ENCODE results near the gene TENT5C.
"Not testable (repeated sequence)": the region's sequence is repeated elsewhere in the genome, so short reads cannot be mapped to it uniquely, and the experiment has no call there.

The TENT5C gene

DNA sequence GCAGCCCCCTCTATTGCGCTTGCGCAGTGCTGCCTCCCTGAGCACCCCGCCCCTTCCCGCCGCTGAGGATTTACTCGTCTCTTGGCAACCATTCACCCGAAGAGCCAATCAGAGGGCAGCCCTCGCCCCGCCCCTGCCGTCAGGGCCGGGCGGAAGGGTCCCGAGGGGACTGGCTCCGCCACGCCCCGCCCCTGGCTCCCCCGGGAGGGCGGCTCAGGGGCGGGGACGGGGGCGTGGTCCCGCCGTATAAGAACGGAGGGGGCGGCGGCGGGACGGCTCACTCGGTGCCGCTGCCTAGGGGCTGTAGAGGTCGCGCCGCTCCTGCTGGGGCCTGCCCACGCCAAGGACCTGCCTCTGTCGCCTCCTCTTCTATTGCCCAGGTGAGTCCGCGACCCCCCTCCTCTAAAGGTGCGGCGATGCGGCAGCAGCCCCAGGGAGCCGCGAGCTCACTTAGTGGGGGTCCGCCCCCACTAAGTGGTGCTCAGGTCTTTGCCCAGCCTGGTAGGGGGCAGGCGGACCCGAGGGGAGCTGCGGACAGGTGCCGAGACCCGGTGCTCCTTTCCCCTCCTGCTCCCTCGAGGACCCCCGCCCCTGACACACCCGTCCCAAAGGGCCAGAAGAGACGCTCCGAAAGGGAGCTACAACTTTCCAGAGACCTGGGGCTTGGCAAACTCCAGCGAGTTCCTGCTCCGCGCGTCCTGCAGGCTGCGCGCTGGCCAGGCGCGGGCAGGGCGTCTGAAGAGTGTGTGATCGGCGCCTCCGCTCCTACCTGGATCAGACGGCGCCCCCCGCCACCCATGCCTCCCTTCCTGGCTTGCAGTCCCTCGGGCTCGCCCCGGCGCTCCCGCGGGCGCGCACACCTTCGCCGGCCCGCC, at the start of gene TENT5C:
TSS of gene TENT5C (plus strand) at position 275 of the 875 bp plus-strand sequence. CDS start 16,821 bp downstream, outside the sequence.
- peak; percentile 94 for ATAC-seq

DNA sequence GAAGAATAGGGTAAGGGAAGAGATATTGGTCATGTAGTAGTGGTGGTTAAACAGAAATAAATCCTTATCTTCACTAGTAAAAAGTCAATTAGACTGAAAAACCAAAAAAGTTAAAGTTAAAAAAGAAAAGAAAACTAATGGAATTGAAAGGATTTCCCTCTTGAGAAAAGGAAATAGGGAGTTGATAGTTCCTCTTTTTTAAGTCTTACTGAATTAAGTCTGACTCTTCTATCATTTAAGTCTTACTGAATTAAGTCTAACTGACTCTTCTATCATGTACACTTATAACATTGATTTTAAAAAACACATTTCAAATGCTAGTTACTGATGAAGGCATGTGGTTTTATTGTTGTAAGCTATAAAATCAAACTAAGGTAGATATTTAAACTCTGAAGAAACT, 49.5 kb upstream of the TENT5C start:
- no peak for ATAC-seq

DNA sequence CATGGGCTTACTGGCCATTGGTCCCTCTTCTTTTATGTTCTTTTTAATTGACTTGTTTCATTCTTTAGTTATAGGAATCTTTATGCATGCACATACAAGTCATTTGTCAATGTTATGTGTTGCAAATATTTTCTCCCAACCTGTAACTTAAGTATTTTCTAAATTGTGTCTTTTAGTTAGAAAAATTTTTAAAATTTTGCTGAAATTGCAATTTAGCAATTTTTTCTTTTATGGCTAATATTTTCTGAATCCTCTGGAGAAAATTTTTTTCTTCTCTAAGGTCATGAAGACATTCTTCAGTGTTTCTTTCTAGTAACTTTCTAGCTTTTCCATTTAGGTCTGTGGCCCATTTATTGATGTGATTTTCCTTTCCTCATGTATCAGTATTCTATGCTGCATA, 48.9 kb upstream of the TENT5C start:
- ATAC-seq: no peak

DNA sequence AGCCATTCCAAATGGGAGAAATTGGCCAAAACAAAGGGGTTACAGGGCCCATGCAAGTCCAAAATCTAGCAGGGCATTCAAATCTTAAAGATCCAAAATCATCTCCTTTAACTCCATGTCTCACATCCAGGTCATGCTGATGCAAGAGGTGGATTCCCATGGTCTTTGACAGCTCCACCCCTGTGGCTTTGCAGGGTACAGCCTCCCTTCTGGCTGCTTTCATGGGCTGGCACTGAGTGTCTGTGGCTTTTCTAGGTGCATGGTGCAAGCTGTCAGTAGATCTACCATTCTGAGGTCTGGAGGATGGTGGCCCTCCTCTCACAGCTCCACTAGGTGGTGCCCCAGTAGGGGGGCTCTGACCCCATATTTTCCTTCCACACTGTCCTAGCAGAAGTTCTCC, 47.4 kb upstream of the TENT5C start:
- ATAC-seq: not testable (repeated sequence)

DNA sequence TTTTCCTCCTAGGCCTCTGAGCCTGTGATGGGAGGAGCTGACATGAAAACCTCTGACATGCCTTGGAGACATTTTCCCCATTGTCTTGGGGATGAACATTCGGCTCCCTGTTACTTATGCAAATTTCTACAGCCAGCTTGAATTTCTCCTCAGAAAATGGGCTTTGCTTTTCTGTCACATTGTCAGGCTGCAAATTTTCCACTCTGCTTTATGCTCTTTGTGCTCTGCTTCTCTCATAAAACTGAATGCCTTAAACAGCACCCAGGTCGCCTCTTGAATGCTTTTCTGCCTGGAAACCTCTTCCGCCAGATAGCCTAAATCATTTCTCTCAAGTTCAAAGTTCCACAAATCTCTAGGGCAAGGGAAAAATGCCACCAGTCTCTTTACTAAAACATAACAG, 46.7 kb upstream of the TENT5C start:
- no peak for ATAC-seq

DNA sequence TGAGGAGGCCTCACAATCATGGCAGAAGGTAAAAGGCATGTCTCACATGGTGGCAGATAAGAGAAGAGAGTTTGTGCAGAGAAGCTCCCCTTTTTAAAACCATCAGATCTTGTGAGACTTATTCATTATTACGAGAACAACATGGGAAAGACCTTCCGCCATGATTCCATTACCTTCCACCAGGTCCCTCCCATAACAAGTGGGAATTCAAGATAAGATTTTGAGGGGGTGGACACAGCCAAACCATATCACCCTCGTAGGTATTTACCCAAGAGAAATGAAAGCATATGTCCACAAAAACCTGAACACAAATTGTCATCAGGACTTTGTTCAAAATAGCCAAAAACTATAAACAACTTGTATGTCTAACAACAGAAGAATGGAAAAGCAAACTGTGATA, 45.9 kb upstream of the TENT5C start:
- no peak for ATAC-seq

DNA sequence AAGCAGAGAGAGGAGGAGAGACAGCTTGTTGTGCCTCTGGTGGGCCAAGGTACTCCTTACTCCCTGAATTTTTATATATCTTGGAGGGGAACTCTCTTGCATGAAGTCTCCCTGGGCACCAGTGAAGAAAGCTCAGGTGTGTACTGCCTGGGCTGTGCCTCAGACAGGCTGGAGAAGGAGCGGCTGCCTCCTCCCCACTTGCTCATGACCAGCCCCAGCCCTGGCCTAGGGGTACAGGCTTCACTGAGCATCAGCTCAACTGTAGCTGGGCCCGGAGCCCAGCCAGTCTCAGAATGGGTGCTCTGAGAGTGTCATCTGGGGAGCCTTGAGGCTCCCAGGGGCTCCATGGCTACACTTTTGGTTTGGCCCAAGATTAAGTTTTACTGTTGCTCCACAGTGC, 44.8 kb upstream of the TENT5C start:
- no peak for ATAC-seq

DNA sequence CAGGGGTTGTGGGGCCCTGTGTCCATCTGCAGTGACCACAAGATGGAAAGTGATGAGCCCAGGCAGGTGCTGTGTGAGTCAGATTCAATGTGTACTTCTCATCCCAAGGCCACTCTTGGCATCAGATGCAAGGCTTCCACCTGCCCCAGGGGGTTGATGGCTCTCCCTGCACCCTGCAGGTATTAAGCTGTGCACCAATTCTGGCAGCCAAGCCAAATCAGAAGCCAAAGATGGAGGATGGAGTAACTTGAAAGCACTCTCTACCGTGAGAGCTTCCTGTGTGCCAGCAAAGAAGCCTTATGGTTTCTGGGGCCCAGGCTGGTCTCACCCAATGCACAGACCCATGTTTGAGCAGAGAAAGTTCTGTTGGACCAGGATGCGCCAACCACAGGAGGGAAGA, 44.3 kb upstream of the TENT5C start:
- no peak for ATAC-seq

DNA sequence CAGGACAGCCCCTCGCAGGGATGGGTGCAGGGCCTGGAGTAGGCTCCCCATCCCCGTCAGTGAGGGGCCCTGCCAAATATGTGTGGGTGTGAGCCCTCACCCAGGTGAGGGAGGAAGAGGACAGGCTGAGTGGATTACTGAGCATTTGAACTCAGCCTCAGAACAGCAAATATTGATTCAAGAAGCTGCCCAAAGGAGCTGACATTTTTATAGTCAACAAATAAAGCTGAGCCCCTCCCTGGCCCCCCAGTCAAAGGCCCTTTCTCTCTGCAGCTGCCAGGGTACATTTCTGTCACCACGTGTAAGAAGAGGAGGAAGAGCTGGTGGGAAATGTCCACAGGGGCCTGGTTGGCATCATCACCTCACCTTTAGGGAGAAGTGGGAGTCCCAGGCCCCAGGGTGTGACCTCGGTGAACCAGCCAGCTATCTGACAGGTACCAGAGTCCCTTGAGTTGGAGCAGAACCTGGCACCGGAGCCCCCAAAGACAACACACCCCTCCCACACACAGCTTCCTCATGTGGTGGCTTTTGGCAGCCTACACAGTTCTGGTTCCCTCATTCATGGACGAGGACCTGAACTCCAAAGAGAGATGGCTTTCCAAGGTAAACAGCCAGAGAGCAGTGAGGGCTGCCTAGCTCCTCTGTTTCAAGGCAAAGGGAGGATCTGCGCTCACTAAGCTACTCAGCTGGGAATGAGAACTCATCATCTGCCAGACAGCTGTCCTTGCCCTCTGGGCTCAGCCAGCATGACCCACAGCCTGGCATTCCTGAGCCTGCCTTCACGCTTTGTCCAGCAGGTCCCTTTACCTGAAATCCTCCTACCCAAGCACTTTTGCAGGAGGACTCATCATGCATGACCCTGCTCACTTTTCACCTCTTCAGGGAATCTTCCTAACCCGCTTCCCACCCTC, 43.0 kb upstream of the TENT5C start:
- ATAC-seq: no peak

DNA sequence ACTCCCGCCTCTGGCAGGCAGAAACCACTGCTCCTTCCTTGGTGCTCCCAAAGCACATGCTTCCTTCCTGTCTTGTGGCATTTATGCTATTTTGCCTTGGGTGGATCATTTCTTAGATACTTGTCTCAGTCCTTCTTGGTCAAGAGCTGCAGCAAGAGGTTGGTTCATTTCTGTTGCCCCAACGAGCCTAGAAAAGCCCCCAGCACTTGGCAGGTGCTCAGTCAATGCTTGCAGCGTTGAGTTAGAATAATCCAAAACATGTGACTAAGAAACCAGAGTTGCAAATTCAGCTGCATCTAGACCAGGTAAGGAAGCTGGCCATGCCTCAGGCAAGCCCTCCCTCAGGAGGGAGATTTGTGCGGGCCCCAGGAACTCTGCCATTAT, 42.4 kb upstream of the TENT5C start:
- ATAC-seq: no peak

DNA sequence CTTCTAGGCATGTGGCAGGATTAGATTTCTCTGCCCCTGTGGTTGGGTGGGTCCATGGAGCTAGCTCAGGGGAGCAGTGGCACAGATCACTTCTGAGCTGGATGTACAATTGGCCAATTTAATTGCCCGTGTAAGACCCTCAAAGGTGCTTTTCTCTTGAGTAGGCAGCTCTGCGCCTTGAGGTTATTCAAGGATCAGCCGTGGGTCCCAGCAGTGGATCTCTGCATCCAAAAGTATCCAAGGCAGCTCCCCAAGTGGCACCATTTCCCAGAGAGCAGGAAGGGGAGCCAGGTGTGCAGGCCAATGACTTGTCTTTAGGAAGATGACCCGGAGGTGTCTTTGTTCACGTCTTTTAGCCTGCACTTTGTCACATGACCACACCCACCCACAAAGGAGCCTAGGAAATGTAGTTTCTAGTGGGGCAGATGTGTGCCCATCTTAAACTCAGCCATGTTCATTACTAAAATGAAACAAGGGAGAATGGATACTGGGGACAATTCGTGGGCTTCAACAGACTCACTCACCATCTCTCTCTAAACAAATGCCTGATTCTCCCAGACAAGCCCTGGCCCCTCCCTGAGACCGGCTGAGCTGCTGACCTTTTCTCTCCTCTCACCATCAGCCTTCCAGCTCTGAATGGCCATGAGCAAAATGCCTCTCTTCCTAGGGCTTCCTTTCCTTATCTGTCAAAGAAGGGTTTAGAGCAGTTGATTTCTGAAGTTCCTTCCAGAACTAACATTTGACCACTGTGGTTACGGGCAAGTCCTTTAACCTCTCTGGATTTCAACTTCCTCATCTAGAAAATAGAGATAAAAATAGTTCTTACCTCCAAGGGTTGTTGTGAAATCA, 41.4 kb upstream of the TENT5C start:
- no peak for ATAC-seq

DNA sequence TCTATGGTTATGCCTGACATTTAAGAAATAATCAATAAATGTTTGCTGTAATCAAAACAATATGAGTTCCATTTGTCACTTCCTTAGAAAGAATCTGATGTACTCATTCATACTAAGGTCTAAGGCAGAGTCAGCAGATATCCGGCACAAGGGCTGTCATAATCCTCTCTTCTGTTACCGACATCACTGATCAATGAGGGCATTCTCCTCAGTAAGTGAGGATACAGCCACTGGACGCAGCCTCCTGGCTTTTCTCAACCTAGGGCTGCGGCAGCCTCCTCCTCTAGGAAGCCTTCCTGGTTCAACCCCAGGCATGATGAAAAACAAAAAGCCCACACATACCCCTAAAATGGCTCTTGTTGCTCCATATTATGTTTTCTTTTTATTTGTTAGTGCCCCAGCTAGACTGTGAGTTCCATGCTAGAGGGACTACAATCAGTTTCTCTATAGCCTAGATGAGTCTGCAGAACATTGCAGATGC, 40.7 kb upstream of the TENT5C start:
- ATAC-seq: no peak

DNA sequence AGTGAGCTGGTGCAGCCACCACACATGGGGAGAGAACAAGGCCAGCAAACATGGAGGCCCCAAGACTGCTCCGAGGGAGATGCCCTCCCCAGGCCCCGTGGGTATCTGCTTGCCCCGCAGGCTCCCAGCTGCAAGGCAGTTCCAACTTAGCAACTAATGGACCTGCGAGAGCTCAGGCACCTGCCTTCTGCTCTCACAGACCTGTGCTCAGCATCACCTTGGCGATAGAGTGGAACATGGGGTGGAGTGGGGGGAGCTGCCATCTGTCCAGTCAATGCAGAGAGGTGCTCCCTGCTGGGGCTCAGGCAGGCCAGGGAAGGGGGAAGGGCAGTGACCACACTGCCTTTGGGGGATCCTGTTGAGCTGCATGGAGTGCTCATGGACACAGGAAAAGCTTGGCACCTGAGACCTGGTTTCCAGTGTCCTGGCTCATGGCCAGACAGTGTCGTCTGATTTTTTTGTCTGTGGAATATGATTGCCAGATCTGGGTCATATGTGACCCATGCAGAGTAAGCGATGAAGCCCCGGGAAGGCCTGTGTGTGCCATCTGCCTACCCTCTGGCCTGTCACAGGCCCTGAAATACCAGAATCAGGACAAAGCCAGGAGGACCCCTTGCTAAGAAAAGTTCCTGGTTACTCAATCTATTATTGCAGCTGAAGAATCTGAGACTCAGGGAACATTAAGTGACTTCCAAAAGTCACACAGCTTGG, 39.9 kb upstream of the TENT5C start:
- no peak for ATAC-seq

DNA sequence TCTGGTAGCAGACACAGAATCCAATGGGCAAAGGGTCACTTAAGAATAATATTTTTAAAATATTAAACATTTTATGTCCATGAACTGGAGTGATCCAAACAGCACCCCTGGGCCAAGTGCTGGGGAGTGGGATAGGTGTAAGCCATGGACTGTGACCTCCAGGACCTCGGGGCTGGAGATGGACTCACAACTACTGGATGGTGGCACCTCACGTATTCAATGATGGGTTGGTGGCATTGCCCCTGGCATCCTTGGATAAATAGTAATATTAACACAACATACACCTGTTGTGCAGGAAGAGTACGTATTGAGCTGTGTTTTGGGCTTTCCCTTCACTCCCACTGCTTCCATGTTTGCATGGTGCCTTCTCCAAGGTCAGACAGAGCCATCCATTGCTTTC, 39.3 kb upstream of the TENT5C start:
- ATAC-seq: no peak

DNA sequence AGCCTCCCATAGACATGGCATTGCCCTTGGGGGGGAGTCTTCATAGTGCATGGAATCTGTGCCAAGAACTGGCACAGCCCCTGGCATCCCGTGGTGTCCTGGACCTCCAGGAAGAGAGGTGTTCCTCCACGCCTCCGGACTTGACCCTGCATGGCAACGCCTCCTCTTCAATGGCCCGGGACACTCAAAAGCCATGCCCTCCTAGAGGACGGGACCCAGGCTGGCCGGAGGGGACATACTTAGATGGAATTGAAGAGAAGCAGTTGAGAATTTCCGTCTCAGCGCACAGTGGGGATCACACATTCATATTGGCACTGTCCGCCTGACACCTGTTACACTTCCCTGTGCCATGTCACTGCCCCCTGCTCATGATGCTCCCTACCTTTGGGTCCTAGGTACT, 38.4 kb upstream of the TENT5C start:
- ATAC-seq: no peak

DNA sequence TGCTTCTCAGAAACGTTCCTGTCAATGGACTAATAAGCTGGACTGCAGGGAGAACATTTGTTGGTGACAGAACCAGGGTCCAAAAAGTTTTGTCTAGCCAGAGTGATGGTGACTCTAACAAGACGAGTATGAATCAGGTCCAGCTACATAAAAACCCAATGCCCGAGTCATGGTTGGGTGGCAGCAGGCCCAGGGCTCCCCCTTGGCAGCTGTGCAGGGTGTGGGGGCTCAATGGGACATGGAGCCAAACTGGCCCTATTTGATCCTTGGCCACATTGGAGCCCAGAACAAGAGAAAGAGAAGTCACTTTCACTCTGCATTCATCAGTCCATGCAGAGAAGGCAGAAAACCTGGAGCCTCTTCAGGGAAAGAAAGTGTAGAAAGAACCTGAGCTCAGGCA, 37.9 kb upstream of the TENT5C start:
- no peak for ATAC-seq

DNA sequence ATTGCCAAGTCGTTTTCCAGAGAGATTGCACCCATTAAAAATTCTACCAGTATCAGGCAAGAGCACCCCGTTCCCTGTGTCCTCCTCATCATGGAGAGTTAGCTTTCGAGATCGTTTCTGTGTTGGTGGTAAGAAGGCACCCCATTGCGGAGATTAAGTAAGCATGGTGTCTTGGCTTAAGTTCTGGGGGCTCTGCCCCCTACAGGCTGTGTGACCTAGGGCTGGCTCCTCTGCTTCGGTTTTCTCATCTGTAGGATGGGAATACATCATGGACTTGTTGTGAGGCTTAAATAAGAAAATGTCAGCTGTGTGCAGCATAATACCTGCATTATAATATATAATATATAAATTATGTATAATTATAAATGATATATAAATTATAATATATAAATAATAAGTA, 36.8 kb upstream of the TENT5C start:
- no peak for ATAC-seq

DNA sequence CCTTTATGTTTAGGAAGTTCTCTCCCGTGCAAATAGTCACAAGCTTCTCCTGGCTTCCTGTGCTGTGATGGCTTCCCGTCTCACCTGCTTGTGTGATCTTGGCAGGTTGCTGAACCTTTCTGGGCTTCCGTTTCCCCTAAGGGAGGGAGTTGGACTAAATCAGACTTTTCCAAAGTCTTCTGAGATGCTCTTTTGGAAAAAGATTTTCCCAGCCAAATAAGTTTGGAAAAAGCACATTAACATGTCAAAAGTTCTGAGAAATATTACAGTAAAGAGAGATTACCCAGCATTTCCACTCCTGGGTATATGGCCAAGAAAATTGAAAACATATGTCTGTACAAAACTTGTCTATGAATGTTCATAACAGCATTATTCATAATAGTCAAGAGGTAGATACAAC, 36.0 kb upstream of the TENT5C start:
- no peak for ATAC-seq

DNA sequence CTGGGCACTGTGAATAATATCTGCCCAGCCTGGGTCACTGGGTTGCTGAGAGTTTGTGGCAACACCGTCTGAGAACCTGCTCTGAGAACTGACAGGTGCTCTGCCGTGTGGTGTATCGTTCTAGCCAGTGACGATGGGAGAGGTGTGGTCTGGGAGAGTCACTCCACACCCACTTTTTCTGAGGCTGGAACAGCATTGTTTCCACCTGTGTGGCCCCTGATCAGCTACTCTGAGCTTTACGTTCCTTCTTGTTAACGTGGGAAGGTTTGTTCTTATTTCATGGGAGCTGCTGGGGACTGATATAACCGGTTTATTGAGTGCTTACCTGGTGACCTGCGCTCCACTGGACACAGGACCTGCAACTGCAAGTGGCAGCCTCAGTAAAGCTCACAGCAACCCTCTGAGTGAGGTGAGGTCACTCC, 34.8 kb upstream of the TENT5C start:
- no peak for ATAC-seq

DNA sequence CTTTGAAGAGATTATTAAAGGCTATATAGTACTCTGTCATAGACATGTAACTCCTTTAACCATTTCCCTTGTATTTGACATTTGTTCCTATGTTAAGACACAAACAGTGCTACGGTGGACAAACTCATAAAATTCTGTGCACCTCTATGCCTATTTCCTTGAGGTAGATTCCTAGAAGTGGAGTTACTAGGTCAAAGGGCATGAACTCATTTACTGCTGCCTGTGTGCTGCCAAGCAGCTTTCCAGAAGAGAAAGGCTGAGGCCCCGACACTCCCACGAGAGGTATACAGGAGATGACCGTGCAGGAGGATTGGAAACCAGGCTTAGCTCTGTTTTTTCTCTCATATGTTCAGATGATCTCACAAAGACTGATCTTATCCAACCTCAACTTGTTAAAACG, 34.4 kb upstream of the TENT5C start:
- ATAC-seq: no peak

DNA sequence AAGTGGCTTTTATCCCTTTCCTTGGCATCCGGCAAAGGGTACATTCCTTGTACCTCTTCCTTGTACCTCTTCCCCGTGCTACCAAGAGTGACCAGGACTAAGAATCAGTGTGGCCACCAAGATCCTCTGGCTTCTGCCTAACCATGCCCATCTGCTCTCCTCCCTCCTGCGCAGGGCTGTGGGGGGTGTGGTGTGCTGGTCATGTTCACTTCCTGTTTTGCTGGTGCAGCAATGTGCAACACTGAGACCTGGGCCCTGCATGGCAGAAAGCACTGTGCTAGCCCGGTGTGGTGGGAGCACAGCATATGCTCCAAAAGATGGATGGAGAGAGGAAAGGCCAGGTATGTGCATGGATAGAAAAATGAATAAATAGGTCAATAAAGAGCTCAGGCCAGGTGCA, 33.3 kb upstream of the TENT5C start:
- peak; percentile 56 to 77 for ATAC-seq

DNA sequence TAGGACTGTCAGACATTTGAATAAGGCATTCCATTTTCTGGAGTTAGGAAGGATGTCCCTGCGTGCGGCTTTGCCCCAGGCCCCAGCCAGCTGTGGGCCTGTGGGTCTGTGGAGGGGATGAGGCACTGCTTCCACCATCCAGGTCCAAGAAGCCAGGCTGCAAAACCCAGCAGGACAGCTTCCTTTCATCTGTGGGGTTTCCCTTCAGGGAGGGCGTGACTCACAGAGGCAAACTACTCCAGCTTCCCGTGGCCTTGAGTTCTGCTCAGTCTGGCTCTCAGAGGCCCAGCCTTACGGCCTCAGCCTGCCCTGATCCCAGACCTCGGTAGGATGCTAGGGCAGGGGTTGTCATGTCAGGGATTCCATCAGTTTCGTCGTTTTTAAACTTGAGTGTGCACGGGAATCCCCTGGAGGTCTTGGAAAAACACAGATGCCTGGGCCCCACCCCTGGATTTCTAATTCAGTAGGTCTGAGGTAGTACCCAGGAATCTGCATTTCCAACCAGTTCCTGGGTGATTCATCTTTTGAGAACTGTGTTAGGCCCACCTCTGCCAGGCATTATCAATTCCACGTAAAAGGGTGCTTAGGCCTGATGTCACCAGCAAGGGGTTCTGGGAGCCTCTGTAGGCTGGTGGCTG, 32.3 kb upstream of the TENT5C start:
- peak; percentile 52 to 53 for ATAC-seq

All from activated CD4-positive, CD25-positive, alpha-beta regulatory T cell treated with anti-CD3 and anti-CD28 coated beads, Interleukin-2, amount 50 U/mL, for 24 hours (primary cell).